HEK293 (cell line): Measurements from ENCODE around the gene KLHDC10.

Experiments used
- ATF2 ChIP-seq: fragments of 450-650 bp; formaldehyde crosslinking; IDR thresholded peaks from 2 replicates; pipeline ENCODE4 v1.5.1; 2016; ENCODE audit warnings: missing biosample characterization, missing genetic modification characterization, low read depth
- CTCF ChIP-seq: fragments of 450-650 bp; formaldehyde crosslinking; IDR thresholded peaks from 2 replicates; pipeline ENCODE4 v1.5.1; 2016; ENCODE audit warnings: missing biosample characterization, missing genetic modification characterization
- GLI2 ChIP-seq: fragments of 450-650 bp; formaldehyde crosslinking; IDR thresholded peaks from 2 replicates; pipeline ENCODE4; 2017; ENCODE audit warnings: missing biosample characterization, missing genetic modification characterization, low read depth, borderline replicate concordance
- GLI4 ChIP-seq: fragments of 450-650 bp; formaldehyde crosslinking; IDR thresholded peaks from 2 replicates; pipeline ENCODE4 v1.5.1; 2016; ENCODE audit warnings: missing biosample characterization, missing genetic modification characterization
- IKZF3 ChIP-seq: fragments of 450-650 bp; IDR thresholded peaks from 2 replicates; pipeline ENCODE4 v1.5.0; 2018; ENCODE audit warnings: missing biosample characterization, mild to moderate bottlenecking, missing genetic modification characterization, moderate library complexity
- KLF9 ChIP-seq: fragments of 450-650 bp; formaldehyde crosslinking; IDR thresholded peaks from 2 replicates; pipeline ENCODE4 v1.5.1; 2016; ENCODE audit warnings: missing biosample characterization, missing genetic modification characterization, low read depth
- SETDB1 ChIP-seq: IDR thresholded peaks from one replicate; pipeline ENCODE4 v1.6.1; 2017; ENCODE audit warnings: mild to moderate bottlenecking, low read length, moderate library complexity, mixed read lengths; ENCODE audit not compliant: insufficient read length
- SP2 ChIP-seq: fragments of 450-650 bp; formaldehyde crosslinking; IDR thresholded peaks from 2 replicates; pipeline ENCODE4 v1.5.1; 2016; ENCODE audit warnings: missing biosample characterization, missing genetic modification characterization
- YY1 ChIP-seq: fragments of 450-650 bp; formaldehyde crosslinking; IDR thresholded peaks from 2 replicates; pipeline ENCODE4 v1.5.1; 2018; ENCODE audit warnings: missing biosample characterization, missing genetic modification characterization
- ZBTB21 ChIP-seq: fragments of 450-650 bp; formaldehyde crosslinking; IDR thresholded peaks from 2 replicates; pipeline ENCODE4 v1.5.1; 2017; ENCODE audit warnings: missing biosample characterization, missing genetic modification characterization
- ZNF138 ChIP-seq: fragments of 450-650 bp; formaldehyde crosslinking; IDR thresholded peaks from 2 replicates; pipeline ENCODE4 v1.5.1; 2016; ENCODE audit warnings: missing biosample characterization, missing genetic modification characterization, borderline replicate concordance
- ZNF174 ChIP-seq: fragments of 450-650 bp; formaldehyde crosslinking; IDR thresholded peaks from 2 replicates; pipeline ENCODE4 v1.5.0; 2017; ENCODE audit warnings: missing biosample characterization, mild to moderate bottlenecking, missing genetic modification characterization
- TF ChIP-seq, protein P1 (sequence below): fragments of 450-650 bp; formaldehyde crosslinking; IDR thresholded peaks from 2 replicates; pipeline ENCODE4 v1.5.1; 2016; ENCODE audit warnings: missing biosample characterization, missing genetic modification characterization

DNA sequence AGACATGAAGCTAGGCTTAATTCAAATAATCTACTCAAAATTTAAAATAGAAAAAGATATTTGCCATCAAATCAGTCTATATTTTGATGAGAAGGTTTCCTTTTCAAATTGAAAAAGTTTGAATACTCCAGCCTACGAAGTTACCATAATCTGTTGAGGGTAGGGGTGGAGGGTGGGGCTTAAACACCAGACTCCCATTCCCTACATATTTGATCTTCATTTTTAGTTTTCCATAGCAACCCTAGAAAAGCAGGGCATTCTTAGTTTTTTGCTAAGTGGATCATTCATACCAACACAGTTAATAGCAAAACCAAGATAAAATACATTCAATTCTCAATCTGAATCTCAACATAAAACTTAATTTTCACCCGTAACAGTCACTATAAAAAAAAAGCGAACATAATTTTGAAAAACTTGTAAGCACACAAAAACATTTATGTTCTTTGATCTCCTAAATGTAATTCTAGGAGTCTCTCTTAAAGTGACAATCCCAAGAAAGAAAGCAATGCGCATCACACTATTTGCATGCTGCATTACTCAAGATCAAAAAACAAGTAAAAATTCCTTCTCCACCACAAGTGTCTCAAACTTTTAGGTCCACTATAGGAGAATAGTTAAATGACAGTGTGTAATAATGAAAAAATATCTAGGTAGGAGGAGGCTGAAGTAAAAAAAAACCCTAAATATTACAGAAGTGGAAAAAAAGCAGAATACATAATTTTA, 104.1 kb downstream of the KLHDC10 start:
- TF ChIP-seq SETDB1: no peak
- TF ChIP-seq ZNF138 (tag by site-specific recombination): no peak
- TF ChIP-seq GLI4 (tag by site-specific recombination): no peak
- no peak for TF ChIP-seq ZBTB21 (tag by site-specific recombination)
- no peak for TF ChIP-seq ATF2 (tag by site-specific recombination)
- no peak for TF ChIP-seq KLF9
- TF ChIP-seq, protein P1, sequence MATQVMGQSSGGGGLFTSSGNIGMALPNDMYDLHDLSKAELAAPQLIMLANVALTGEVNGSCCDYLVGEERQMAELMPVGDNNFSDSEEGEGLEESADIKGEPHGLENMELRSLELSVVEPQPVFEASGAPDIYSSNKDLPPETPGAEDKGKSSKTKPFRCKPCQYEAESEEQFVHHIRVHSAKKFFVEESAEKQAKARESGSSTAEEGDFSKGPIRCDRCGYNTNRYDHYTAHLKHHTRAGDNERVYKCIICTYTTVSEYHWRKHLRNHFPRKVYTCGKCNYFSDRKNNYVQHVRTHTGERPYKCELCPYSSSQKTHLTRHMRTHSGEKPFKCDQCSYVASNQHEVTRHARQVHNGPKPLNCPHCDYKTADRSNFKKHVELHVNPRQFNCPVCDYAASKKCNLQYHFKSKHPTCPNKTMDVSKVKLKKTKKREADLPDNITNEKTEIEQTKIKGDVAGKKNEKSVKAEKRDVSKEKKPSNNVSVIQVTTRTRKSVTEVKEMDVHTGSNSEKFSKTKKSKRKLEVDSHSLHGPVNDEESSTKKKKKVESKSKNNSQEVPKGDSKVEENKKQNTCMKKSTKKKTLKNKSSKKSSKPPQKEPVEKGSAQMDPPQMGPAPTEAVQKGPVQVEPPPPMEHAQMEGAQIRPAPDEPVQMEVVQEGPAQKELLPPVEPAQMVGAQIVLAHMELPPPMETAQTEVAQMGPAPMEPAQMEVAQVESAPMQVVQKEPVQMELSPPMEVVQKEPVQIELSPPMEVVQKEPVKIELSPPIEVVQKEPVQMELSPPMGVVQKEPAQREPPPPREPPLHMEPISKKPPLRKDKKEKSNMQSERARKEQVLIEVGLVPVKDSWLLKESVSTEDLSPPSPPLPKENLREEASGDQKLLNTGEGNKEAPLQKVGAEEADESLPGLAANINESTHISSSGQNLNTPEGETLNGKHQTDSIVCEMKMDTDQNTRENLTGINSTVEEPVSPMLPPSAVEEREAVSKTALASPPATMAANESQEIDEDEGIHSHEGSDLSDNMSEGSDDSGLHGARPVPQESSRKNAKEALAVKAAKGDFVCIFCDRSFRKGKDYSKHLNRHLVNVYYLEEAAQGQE: no peak
- no peak for TF ChIP-seq SP2 (tag by site-specific recombination)
- no peak for TF ChIP-seq GLI2 (tag by site-specific recombination)
- TF ChIP-seq ZNF174 (tag by site-specific recombination): no peak
- no peak for TF ChIP-seq CTCF (tag by site-specific recombination)
- no peak for TF ChIP-seq IKZF3 (tag by site-specific recombination)
- no peak for TF ChIP-seq YY1
